Measurements from ENCODE around the gene PTPRR. TPM values are rescaled to one million over a fixed set of nuclear protein-coding genes. Genes with fewer than 3 reads are reported as not detected.
"Not testable (repeated sequence)": the region's sequence is repeated elsewhere in the genome, so short reads cannot be mapped to it uniquely, and the experiment has no call there.

PTPRR gene
- total RNA-seq, 1 donor from 2014 or later: not detected

DNA sequence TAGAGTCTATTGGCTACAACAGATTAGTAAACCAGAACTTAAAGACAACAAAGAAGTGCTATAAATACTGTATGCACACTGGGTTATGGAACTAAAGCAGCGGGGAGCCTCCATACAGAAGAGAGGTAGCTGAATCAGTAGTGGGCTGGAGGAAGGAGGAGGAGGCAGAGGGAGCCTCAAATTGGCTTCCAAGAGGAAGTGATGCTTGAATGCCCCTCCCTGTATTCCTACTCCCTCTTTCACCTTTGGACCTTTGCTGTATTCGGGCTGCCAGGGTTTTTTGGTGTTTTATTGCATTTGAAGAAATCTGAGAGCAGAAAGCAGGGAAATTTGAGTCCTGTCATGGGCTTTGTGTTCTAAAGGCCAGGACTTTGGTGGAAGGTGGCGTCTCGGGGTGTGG, 179.3 kb downstream of the PTPRR start:
- H3K4me3 Mint-ChIP-seq (ENCODE audit: unreplicated experiment): no peak overlapping the region
- no peaks in the 10 kb centered on the region for H3K36me3 Mint-ChIP-seq (ENCODE audit: low read depth)
- no peaks in the 10 kb centered on the region for H3K9me3 Mint-ChIP-seq (ENCODE audit: low read depth)
- DNase-seq (ENCODE audit: low spot score): no peak
- H3K27ac Mint-ChIP-seq (ENCODE audit: unreplicated experiment): no peak overlapping the region
- no peaks in the 10 kb centered on the region for H3K4me1 Mint-ChIP-seq (ENCODE audit: low read depth)
- H3K27me3 Mint-ChIP-seq (ENCODE audit: low read depth): peaks cover 21% of the 10 kb centered on the region
- TF ChIP-seq, protein P1, sequence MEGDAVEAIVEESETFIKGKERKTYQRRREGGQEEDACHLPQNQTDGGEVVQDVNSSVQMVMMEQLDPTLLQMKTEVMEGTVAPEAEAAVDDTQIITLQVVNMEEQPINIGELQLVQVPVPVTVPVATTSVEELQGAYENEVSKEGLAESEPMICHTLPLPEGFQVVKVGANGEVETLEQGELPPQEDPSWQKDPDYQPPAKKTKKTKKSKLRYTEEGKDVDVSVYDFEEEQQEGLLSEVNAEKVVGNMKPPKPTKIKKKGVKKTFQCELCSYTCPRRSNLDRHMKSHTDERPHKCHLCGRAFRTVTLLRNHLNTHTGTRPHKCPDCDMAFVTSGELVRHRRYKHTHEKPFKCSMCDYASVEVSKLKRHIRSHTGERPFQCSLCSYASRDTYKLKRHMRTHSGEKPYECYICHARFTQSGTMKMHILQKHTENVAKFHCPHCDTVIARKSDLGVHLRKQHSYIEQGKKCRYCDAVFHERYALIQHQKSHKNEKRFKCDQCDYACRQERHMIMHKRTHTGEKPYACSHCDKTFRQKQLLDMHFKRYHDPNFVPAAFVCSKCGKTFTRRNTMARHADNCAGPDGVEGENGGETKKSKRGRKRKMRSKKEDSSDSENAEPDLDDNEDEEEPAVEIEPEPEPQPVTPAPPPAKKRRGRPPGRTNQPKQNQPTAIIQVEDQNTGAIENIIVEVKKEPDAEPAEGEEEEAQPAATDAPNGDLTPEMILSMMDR (IDR thresholded peaks at IDR 0.05): no peak

DNA sequence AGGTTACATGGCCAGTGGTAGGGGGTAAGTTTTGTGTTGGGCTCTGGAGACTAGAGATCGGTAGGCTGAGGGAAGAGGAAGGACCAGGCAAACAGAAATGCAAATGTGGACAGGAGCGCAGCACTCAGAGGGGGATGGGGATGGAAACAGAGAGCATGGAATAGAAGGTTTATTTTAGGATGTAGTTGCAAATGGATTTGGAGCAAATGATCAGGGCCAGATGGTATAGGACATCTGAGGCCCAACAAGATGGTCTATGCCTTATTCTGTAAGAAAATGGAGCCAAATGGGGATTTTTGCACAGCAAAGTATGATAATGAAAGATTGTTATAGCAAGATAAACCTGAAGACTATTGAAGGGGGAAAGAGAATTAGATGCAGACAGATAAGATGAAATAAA, 180.8 kb downstream of the PTPRR start:
- H3K27me3 Mint-ChIP-seq (ENCODE audit: low read depth): peaks cover 21% of the 10 kb centered on the region
- no peaks in the 10 kb centered on the region for H3K36me3 Mint-ChIP-seq (ENCODE audit: low read depth)
- no peaks in the 10 kb centered on the region for H3K9me3 Mint-ChIP-seq (ENCODE audit: low read depth)
- TF ChIP-seq, protein P1 (IDR thresholded peaks at IDR 0.05): no peak
- H3K4me1 Mint-ChIP-seq (ENCODE audit: low read depth): no peaks in the 10 kb centered on the region
- H3K27ac Mint-ChIP-seq (ENCODE audit: unreplicated experiment): no peak overlapping the region
- no peak for DNase-seq (ENCODE audit: low spot score)
- H3K4me3 Mint-ChIP-seq (ENCODE audit: unreplicated experiment): no peak overlapping the region

DNA sequence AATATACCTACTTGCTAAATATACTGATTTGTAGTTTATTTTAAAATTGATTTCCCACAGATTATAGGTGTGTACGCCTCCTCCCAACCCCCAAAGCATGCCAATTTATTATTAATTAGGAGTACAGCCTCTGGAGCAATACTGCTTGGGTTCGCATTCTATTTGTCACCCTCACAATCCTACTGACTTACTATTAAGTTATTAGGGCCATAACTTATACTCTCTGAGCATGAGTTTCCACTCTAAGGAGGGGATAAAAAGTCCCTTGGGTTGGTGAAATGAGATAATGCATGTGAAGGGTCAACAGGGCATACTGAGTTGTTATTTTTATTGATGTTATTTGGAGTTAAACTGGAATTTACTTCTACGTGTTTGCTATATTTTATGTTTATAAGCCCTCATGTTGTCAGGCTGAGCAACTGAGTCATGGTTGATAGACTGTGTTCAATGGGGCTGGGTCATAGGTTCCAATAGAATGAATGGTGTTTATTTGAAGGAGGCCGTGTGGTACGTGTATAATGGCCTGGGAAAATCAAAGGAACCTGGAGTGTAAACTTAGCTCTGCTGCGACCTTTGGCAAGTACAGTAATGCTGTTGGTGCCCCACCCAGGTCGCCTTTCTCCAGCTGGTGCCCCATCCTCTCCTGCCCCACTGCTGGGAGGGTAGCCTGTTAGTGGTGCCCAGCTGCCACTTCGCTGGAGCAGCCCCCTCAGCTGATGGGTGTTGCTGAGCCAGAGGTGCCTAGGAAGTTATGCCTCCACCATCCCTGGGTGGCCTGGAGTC, 184.0 kb downstream of the PTPRR start:
- TF ChIP-seq, protein P1 (IDR thresholded peaks at IDR 0.05): no peak
- Mint-ChIP-seq H3K4me3 (ENCODE audit: unreplicated experiment) (no peak overlapping the region), H3K27ac (ENCODE audit: unreplicated experiment) (no peak overlapping the region), H3K4me1 (ENCODE audit: low read depth) (no peaks in the 10 kb centered on the region), H3K36me3 (ENCODE audit: low read depth) (no peaks in the 10 kb centered on the region), H3K27me3 (ENCODE audit: low read depth) (peaks cover 14% of the 10 kb centered on the region), H3K9me3 (ENCODE audit: low read depth) (no peaks in the 10 kb centered on the region)
- DNase-seq (ENCODE audit: low spot score): peak; percentile 68

DNA sequence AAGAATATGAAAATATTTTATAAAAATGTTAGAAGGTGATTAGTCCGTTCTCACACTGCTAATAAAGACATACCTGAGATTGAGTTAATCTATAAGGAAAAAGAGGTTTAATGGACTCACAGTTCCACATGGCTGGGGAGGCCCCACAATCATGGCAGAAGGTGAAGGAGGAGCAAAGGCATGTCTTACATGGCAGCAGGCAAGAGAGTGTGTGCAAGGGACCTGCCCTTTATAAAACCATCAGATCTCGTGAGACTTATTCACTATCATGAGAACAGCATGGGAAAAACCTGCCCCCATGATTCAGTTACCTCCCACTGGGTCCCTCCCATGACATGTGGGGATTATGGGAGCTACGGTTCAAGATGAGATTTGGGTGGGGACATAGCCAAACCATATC, 185.3 kb downstream of the PTPRR start:
- H3K36me3 Mint-ChIP-seq (ENCODE audit: low read depth); H3K4me3 Mint-ChIP-seq (ENCODE audit: unreplicated experiment); H3K27ac Mint-ChIP-seq (ENCODE audit: unreplicated experiment); H3K4me1 Mint-ChIP-seq (ENCODE audit: low read depth); H3K9me3 Mint-ChIP-seq (ENCODE audit: low read depth); DNase-seq (ENCODE audit: low spot score): not testable (repeated sequence)
- peaks cover 14% of the 10 kb centered on the region for H3K27me3 Mint-ChIP-seq (ENCODE audit: low read depth)

DNA sequence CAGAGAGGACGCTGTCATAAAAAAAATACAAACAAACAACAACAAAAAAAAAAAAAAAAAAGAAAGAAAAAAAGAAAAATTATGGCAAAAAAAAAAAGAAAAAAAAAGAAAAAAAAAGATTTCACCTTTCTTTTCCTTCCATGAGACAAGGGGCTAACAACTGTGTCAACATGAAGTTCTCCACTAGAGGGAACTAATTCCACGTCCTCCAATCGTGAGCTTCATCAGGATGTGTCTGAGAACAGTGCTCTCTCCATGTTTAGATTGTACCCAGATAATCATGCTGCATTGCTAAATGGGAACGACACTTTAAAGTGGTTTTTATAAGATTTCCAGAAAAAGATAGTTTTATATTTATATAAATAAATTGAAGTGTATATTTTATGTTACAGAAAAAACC, 187.2 kb downstream of the PTPRR start:
- TF ChIP-seq, protein P1 (IDR thresholded peaks at IDR 0.05): peak; percentile 92
- Mint-ChIP-seq H3K4me3 (ENCODE audit: unreplicated experiment) (no peak overlapping the region), H3K4me1 (ENCODE audit: low read depth) (no peaks in the 10 kb centered on the region), H3K27ac (ENCODE audit: unreplicated experiment) (no peak overlapping the region), H3K27me3 (ENCODE audit: low read depth) (peaks cover 11% of the 10 kb centered on the region), H3K36me3 (ENCODE audit: low read depth) (no peaks in the 10 kb centered on the region), H3K9me3 (ENCODE audit: low read depth) (no peaks in the 10 kb centered on the region)
- DNase-seq (ENCODE audit: low spot score): no peak

DNA sequence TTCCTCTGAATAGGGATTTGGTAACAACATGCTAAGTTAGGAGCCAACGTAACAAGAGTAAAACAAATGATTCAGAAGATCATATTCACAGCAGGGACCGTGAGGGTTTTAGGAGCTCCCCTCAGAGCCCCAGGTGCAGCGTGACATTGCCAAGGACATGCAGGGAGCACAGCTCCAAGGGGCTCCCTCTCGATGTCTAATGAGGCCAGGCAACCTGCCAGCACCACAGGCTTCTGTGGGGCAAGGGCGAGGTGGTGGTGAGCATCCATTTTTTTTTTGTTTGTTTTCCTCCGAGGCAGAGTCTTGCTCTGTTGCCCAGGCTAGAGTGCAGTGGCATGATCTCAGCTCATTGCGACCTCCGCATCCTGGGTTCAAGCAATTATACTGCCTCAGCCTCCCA, 188.3 kb downstream of the PTPRR start:
- H3K4me3 Mint-ChIP-seq (ENCODE audit: unreplicated experiment): no peak overlapping the region
- no peak for DNase-seq (ENCODE audit: low spot score)
- H3K36me3 Mint-ChIP-seq (ENCODE audit: low read depth): no peaks in the 10 kb centered on the region
- H3K27me3 Mint-ChIP-seq (ENCODE audit: low read depth): peaks cover 11% of the 10 kb centered on the region
- TF ChIP-seq, protein P1 (IDR thresholded peaks at IDR 0.05): no peak
- H3K27ac Mint-ChIP-seq (ENCODE audit: unreplicated experiment): no peak overlapping the region
- H3K9me3 Mint-ChIP-seq (ENCODE audit: low read depth): no peaks in the 10 kb centered on the region
- H3K4me1 Mint-ChIP-seq (ENCODE audit: low read depth): no peaks in the 10 kb centered on the region

Measured in chondrocyte (in vitro differentiated cells).